HL-60/S4 treated with retinoic acid at 250 ng/mL for 4 days and 3 days (cell line): ENCODE measurements around the gene TRAPPC2L.
"Not testable (repeated sequence)": the region's sequence is repeated elsewhere in the genome, so short reads cannot be mapped to it uniquely, and the experiment has no call there.

Source experiments
- in situ Hi-C: fragments of 300-500 bp; cut with MboI; formaldehyde crosslinking; loops from 2 replicates; pipeline ENCODE4 v1.7.0; 2022; ENCODE audit warnings: low sequenced_read_pairs

TRAPPC2L gene

DNA sequence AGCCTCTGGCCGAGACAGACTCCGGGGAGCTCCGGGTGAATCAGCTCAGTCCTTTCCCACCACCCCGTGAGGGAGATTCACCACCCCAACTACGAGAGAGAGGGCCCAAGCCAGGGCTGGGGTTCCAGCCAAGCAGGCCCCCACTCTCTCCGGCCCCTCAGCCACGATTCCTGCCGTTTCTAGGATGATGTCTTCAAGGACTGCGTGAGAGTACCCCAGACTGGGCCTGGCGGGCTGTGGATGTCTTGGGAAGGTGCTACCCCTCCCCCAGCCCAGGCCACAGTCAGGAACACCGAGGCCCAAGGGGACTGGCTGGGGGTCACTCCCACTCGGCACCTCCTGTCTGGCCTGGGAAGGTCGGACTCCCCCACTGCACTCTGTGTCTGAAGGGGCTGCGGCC lies 31.1 kb downstream of the TRAPPC2L start:
- in situ Hi-C loops = no loop called here

DNA sequence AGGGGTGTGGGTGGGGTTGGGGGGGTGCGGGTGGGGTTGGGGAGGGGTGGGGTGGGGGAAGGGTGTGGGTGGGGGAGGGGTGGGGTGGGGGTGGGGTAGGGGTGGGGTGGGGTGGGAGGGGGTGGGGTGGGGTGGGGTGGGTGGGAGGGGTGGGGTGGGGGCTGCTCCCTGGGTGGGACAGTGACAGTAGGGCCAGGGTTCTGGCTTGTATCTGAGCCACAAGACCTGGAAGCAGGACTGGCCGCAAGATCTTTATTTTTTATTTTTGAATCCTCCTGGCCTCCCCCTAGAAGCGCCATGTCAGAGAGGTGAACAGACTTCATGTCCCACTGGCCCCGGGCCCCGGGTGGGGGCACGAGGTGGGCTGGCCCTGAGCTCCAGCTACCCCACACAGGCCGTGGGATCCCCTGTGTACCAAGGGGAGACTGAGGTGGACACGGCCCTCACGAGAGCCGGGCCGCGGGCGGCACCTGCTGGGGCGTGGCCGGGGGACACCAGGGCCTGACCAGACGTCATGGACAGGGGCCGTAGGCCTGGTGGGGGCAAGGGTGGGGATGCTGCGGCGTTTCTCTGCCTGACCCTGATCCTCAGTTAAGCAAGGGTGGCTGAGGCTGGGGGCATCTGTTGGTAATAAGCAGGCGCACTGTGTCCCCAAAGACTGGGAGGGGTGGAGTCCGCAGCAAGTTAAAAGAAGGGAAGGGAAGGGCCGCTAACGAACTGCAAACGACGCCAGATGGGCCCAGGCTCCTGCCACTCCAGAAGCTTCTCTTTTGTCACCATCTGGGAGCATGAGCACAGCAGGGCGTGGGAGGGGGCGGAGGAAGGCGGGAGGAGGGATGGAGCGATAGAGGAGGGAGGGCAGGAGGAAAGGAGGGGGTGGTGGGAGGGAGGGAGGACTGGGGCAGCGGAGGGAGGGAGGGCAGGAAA lies 31.8 kb downstream of the TRAPPC2L start:
- in situ Hi-C loops = no loop called here

DNA sequence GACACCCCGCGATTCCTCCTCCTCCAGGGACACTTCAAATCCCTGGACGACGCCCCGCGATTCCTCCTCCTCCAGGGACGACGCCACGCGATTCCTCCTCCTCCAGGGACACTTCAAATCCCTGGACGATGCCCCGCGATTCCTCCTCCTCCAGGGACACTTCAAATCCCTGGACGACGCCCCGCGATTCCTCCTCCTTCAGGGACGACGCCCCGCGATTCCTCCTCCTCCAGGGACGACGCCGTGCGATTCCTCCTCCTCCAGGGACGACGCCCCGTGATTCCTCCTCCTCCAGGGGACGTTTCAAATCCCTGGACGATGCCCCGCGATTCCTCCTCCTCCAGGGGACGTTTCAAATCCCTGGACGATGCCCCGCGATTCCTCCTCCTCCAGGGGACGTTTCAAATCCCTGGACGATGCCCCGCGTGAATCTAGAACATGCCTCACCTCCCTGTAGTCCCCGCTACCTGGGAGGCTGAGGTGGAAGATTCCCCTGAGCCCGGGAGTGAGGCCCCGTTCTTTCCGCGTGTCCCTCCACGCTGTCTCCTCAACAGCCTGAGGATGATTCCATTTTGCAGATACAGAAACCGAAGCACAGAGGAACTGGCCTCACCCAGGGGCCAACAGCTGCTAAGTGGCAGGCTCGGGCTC lies 32.9 kb downstream of the TRAPPC2L start:
- in situ Hi-C loops = not testable (repeated sequence)

DNA sequence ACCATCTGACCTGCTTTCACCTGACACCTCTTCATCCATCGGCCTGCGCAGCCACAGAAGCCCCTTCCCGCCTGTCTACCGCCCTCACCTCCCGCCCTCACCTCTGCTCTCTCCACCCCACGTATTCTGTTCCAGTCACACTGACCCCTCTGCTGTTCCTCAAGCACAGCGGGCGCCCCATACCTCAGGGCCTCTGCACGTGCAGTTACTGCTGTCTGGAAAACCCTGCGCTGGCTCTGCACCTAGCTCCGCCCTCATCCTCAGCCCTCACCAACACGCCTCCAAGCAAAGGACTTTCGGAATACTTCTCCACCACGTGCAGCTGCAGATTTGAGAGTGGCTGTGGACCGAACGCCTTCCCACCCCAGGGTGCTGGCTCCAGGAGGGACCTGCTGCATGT lies 34.2 kb downstream of the TRAPPC2L start:
- in situ Hi-C loops = no loop called here

DNA sequence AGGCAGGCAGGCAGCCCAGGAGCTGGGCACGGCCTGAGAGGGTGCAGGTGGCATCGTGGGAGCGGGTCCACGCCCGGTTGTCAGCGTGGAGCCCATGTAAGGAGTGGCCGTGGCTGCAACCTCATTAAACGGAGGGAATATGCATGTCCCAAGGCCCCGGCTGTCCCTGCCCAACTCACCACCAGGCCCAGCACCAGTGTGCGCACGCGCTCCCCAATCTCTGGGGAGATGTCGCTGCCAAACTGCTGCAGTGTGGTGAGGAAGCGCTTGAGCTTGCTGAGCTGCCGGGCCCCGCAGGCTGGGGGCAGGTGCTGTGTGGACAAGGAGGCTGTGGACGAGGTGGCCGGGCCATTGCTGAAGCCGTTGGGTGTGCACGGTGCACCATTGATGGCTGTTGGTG lies 35.1 kb downstream of the TRAPPC2L start:
- in situ Hi-C loops = no loop called here

DNA sequence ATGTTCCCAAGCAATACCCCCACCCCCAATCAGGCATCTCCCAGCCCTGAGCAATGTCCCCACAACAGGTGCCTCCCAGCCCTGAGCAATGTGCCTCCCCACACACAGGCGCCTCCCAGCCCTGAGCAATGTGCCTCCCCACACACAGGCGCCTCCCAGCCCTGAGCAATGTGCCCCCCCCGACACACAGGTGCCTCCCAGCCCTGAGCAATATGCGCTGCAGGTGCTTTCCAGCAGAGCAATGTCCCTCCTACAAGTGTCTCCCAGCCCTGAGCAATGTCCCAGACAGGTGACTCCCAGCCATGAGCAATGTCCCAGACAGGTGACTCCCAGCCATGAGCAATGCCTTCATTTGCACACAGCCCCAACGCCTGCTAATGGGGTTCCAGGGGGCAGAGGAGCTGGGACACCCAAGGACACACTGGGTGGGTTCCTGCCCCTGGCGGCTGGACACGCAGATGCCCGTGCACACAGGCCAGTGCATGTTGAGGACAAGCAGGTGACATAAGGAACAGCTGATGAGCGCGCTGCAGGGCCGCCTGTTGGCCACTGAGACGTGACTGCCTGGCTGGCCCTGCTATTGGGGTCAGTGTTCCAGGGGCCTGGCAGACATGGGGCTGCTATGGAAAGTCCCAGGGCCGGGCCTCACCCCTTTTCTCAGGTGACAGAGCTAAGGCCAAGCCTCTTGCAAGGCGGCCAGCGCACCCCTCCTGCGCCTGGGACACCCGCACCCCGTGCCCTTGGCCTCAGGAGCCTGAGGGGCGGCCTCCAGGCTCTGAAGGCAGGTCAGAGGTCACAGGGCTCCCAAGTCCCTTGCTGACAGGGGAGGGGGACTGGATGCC lies 36.4 kb downstream of the TRAPPC2L start:
- in situ Hi-C loops = no loop called here

DNA sequence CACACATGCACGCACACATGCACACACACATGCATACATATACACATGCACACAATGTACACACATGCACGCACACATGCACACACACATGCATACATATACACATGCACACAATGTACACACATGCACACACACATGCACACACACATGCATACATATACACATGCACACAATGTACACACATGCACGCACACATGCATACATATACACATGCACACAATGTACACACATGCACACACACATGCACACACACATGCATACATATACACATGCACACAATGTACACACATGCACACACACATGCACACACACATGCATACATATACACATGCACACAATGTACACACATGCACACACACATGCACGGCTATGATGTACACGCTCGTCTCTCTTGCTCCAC lies 37.3 kb downstream of the TRAPPC2L start:
- in situ Hi-C loops = not testable (repeated sequence)

DNA sequence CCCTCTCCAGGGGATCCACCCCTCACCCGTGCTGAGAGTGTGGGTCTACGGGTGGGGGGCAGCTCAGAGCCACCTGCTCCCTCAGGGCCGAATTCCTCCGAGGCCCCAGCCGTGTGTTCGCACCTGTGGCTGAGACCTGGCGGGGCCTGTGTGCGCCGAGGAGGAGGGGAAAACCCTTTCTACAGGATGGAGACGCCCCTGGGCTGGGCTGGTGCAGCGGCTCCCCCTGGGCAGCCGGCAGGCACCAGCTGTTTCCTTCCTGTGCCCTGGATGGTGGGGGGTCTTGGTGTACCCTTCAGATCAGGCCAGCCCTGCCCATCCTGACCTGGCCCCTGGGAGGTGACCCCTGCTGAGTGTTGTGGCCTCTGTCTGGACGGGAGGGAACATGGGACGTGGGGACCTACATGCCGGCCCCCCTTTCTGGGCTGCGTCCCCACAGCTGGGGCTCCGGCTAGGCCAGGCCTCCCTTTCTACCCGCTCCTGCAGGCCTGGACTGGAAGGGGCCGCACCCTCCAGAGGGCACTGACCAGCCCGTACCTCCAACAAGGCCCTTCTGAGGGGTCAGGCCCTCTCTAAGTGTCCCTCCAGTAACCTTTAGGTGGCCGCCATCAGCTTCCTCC lies 37.9 kb downstream of the TRAPPC2L start:
- in situ Hi-C loops = no loop called here

DNA sequence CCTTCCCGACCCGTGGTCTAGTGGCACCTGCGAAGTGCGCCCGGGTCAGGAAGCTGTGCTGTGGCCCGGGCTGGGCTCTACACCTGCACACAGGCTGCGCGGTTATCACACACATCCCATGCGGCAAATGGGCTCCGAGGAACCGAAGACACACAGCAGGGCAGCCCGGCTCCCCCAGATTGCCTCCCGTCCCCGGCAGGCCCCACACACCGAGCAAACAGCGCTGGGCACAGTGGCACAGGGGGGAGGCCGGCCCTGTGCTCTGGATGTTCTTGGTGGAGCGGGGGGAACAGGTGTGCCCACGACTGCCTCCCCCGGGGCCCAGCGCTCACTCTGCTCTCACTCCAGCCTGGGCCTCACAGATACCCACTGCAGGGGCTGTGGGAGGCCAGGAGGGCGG lies 38.4 kb downstream of the TRAPPC2L start:
- in situ Hi-C loops = no loop called here

DNA sequence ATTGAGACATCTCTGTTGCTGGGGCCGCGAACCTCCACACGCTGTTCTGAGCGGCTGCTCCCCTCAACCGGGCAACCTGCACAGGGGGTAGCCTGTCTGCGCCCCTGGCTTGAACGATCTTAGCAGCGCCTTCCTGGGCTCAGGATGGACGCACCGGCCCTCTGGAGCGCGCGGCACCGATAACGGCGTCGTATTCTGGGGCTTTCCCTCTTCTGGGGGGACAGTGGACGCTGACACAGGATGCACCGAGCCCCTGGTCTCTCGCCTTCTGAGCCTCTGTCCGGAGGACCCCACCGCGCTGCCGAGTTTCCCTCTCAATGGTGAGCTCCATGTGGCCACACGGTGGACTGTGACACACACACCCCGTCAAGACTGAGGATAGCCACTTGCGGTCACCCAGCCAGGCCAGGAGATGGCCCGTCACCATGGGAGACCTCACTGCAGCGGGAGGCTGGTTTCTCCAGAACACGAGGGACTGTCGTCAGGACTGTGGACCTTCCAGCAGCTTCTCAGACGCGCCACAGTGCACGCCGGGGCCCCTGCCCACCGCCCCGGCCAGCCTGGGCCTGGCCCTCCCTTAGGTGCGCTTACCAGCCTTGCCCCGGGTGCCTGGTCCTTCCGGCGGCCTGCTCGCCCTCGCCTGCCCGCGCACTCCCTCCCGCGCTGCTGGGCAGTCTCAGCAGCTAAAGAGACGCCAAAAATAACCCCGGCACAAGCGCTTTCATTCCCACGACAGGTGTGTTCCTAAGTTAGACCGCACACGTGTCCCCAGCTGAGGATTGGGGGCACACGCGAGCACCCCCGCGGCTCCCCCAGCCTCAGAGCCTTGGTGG lies 39.5 kb downstream of the TRAPPC2L start:
- in situ Hi-C loops = no loop called here

DNA sequence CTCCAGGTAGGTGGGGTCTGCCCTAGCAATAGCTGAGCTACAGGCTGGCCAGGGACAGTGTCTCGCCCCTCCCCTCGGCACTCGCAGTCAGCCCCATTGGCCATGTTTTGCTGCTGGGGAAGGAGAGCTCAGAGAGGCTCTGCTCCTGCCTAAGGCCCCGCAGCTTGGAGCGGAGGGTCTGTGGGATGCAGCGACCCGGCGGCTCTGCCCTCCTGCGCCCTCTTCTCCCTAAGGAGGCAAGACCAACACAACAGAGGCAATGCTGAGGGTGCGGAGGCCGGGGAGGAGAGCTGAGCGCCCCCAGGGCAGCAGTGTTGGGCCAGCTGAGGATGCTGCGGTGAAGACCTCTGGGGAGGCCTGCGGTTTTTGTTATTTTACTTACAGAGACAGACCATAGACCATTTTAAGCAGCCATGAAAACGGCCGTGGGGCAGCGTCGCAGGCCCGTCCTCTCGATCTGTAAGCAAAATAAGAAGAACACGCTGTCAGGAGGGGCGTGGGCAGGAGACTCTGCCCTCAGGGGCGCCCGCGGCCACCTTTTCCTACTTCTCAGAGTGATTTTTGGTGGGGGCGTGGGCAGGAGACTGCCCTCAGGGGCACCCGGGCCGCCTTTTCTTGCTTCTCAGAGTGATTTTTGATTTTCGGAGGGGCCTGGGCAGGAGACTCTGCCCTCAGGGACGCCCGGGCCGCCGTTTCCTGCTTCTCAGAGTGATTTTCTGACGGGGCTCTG lies 40.9 kb downstream of the TRAPPC2L start:
- in situ Hi-C loops = no loop called here

DNA sequence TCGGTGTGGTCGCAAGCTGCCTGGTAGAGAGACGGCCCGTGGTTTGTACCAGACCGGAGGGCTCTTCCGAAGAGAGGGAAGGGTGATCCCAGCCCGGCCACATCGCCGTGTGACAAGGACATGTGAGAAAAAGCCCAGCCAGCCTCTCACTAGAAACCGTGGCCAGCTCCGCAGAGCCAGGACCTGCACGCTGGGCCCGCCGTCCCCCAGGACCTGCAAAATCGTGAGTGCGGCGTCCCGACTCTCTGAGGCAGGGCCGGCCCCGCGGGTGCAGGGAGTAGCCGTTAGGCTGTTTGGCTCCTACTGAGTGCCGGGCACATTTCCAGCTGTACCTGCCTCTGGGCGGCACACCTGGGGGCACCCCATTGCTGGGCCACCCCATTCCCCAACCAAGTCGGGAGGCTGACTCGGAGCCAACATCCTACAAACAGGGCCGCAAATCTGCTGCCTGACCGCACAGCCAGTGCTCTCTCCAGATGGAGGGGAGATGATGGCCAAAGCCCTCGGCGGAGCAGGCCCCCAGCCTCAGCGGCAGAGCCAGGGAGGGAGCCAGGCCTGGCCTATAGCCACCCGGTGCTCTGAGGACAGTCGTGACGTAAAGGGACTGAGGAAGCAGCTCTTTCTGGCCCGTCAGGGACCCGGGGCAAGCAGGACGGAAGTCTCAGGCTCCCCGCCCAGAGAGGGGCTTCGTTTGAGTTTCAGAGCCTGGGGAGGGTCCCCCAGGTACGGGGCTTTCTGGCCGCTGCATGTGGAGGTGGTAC lies 43.2 kb downstream of the TRAPPC2L start:
- in situ Hi-C loops = no loop called here

DNA sequence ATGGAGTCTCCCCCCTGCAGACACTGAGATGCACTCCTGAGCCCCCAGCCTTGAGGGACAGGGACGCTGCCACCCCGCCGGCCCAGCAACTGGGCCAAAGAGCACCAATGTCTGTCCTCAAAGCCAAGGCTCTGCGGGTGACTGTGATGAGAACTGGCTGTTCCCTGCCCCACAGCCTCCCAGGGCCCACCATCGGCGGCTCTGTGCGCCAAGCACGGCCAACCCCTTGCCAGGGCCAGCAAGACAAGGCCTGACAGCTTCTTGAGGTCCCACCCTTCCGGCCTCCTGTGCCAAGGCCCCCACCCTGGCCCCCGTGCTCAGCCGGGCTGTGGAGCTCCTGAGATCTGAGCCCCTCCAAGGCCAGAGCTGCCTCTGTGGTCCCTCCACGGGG lies 43.7 kb downstream of the TRAPPC2L start:
- in situ Hi-C loops = no loop called here

DNA sequence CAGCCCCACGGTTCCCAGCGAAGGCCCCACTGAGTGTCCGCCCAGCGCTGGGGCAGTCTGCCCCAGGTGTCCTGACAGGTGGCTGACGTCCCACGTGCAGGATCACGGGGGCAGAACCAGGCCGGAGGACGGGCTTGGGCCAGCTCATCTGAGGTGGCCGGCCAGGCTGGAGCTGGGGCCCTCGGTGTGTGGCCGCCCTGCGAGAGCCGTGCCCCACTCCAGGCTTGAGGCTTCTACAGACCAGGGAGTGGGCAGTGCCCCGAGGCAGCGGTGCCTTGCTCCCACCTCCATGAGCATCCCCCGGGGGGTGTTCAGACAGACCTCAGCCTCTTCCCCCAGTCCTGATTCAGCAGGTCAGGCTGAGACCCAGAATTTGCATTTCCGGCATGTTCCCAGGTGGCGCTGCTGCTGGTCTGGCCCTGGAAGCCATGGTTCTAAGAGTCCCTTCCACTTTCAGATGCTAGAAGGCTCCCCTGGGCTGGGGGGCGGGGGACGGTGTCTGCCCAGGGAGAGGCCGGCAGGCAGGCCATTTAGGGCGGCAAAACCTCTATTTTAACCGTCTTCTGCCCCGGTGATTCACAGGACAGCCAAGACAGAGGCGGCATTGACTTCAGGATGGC lies 44.9 kb downstream of the TRAPPC2L start:
- in situ Hi-C loops = no loop called here

DNA sequence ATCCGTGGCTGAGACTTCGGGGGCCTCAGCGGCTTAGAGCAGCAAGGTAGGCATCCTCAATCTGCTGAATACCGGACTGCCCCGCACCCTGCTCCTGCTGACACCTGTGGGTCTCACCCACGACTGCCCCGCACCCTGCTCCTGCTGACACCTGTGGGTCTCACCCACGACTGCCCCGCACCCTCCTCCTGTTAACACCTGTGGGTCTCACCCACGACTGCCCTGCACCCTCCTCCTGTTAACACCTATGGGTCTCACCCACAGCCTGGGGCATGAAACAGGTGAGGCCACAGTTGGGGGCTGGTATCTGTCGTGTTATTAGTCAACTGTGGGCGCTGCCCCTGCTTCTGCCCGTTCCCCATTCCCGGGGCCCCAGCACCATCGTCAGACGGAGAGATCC lies 45.8 kb downstream of the TRAPPC2L start:
- in situ Hi-C loops = no loop called here

DNA sequence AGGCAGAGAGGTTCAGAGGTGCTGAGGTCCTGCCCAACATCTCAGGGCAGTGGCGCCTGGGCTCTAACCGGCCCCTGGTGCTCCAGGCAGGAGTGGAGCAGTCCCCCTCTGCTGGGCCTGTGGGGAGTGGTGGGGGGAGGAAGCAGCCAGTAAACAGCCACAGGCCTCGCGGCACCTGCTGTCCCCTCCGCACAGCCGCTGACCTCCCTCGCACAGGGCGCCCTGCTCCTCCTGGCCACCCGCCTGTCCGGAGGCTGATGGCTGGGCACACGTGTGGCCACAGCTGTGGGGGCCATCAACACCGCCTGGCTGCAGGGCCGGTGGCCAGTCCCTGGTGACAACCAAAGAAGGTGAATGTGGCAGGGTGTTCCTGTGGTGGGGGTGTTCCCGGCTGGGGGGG lies 46.3 kb downstream of the TRAPPC2L start:
- in situ Hi-C loops = no loop called here

DNA sequence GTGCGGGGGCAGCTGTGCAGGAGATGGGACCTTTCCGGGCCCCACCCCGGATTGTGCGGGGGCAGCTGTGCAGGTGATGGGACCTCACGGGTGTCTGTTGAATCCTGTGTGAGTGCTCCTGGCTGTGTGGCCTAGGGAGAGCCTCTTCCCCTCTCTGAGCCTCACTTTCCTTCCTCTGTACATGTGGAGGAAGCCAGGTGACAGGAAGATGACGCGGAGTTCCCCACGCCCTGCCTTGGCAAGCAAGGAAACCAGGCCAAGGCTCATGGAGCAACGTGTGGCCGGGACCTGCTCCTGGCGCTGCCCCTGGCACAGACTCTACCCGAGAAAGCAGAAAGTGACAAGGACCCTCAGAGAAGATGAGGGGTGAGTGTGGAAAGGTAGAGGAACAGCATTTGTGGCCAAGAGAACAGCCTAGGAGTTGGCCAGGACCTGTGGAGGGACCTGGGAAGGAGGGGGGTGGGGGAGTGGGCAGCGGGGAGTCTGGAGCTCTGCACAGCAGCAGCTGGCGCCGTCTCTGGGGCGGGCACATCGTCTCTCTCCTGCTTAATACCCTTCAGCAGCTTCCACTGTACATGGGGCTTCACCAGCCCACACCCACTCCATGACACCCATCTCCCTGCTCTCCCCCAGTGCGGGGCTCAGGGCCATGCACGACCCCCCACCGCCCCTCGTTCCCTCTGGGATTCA lies 47.9 kb downstream of the TRAPPC2L start:
- in situ Hi-C loops = no loop called here

DNA sequence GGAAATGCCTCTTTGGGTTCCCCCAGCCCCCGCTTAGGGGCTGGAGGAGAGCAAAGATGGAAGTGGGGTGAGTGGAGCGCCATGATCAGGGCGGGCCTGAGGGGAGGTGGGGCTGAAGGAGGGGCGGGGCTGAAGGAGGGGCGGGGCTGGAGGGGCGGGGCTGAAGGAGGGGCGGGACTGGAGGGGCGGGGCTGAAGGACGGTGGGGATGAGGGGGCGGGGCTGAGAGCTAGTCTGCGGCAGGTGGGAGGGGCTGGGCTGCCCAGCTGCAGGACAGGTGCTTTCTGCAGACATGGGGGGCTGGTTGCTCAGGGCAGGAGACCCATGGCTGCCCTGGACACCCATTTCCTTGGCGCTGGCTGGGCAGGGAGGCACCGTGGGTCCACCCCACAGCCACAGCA lies 48.6 kb downstream of the TRAPPC2L start:
- in situ Hi-C loops = no loop called here
